Measurements from ENCODE around the gene NOTCH4.

- TF ChIP-seq POLR2A (IDR thresholded peaks at IDR 0.05; ENCODE audit: low read length), result no peak
- no peak for TF ChIP-seq GATA1 (IDR thresholded peaks at IDR 0.05; ENCODE audit: low read depth, low read length)
These were observed 6.9 kb downstream of the NOTCH4 start for GRCh38 chr6:32216998-32217397.
